ENCODE measurements around the gene LRRC75A.
"Not testable (repeated sequence)": the region's sequence is repeated elsewhere in the genome, so short reads cannot be mapped to it uniquely, and the experiment has no call there.

The LRRC75A gene

DNA sequence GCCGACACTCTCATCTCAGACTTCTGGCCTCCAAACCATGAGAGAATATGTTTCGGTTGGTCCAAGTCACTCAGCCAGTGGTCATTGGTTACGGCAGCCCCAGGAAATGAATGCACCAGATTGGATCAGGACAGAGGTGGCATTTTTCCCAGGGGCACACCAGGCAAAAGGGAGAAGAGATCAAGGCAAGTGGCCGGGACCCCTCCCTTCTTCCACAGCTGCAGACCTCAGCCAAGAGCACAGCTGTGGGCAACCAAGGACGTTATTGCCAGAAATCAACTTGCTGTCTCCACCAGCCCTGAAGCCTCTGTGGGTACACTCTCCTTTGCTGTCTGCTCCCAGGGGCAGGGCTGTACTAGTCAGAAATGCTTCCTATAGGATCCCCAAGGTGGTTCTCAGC lies 20.7 kb downstream of the LRRC75A start:
- DNase-seq (ENCODE audit: low spot score) = no peak

GRCh38 chr17:16470265-16470664 lies 21.7 kb downstream of the LRRC75A start:
- DNase-seq (ENCODE audit: low spot score) = no peak

DNA sequence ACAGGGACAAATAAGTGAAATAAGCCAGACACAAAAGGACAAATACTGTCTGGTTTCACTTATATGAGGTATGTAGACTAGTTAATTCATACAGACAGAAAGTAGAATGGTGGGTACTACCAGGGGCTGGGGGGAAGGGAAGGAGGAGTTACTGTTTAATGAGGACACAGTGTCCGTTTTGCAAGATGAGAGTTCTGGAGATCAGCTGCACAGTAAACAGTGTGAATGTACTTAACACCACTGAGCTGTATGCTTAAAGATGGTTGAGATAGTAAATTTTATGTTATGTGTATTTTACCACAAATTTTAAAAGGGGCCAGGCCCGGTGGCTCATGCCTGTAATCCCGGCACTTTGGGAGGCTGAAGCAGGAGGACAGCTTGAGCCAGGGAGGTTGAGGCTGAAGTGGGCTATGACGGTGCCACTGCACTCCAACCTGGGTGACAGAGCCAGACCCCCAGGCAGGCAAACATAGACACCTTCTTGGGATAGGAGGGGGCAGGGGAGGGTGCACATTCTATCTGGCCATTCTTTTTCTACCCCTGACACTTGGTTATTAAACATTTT lies 23.5 kb downstream of the LRRC75A start:
- no peak for DNase-seq (ENCODE audit: low spot score)

GRCh38 chr17:16467886-16468285 lies 24.1 kb downstream of the LRRC75A start:
- DNase-seq (ENCODE audit: low spot score) = no peak

DNA sequence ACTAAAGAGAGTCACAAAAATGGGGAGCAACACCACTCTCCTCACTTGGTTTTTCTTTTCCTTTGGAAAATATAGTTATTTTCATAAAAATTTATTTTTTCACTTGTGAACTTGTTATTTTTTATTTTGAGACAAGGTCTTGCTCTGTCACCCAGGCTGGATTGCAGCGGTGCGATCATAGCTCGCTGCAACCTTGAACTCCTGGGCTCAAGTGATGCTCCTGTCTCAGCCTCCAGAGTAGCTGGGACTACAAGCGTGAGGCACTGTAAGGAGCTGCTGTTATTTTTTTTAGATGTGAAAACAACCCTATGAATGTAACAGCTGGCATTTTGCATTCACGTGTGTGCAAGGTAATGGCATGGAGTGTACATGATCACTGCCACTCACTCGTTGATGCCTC lies 24.9 kb downstream of the LRRC75A start:
- DNase-seq (ENCODE audit: low spot score) = no peak

- no peak for DNase-seq (ENCODE audit: low spot score)
Observed at GRCh38 chr17:16466407-16466806, 25.6 kb downstream of the LRRC75A start.

GRCh38 chr17:16465861-16466338 lies 26.1 kb downstream of the LRRC75A start:
- no peak for DNase-seq (ENCODE audit: low spot score)

DNA sequence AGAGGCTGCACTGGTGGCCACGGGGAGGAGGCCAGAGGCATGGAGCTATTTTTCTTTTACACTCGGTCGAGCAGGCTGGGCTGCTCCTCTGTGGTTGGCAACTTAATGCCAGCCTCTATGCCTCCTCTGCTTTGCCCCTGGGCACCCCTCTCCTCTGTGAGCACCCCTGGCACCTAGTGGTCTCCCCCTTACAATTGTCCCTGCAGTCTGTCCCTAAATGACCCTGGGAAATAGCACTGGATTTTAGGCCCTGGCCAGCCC lies 27.0 kb downstream of the LRRC75A start:
- no peak for DNase-seq (ENCODE audit: low spot score)

DNA sequence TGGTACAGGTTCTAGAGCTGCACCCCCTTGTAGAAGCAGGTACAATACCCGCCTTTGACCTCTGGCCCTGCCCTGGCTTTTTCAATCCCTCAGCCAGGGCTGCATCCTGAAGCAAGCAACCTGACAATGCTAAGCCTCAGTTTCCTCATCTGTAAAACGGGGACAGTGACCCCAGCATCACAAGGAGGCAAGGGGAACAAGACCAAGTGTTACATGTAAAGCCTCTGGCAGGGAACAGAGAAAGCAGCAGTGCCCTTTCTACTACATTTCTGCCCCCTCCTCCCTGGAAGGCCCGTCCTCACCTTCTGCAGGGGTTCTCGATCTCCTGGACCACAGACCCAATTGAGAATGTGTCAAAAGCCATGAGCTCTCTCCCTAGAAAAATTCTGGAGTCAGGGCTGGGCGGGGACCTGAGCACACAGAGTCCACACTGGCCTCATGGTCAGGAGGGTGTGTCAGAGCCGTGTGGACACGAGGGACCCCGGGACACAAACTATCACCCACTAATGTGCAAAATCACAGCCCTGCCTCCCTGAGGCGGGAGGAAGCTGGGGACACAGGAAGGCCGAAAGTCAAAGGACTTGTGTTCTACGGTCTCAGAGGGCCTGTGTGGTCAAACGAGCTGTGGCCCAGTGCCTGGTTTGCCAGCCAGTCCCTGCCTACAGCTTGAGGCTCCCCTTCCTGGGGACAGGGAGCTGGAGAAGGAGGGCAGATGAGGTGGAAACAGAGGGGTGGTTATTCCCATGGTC lies 27.5 kb downstream of the LRRC75A start:
- DNase-seq (ENCODE audit: low spot score) = no peak

- no peak for DNase-seq (ENCODE audit: low spot score)
Observed at GRCh38 chr17:16463358-16464302, 28.4 kb downstream of the LRRC75A start.

DNA sequence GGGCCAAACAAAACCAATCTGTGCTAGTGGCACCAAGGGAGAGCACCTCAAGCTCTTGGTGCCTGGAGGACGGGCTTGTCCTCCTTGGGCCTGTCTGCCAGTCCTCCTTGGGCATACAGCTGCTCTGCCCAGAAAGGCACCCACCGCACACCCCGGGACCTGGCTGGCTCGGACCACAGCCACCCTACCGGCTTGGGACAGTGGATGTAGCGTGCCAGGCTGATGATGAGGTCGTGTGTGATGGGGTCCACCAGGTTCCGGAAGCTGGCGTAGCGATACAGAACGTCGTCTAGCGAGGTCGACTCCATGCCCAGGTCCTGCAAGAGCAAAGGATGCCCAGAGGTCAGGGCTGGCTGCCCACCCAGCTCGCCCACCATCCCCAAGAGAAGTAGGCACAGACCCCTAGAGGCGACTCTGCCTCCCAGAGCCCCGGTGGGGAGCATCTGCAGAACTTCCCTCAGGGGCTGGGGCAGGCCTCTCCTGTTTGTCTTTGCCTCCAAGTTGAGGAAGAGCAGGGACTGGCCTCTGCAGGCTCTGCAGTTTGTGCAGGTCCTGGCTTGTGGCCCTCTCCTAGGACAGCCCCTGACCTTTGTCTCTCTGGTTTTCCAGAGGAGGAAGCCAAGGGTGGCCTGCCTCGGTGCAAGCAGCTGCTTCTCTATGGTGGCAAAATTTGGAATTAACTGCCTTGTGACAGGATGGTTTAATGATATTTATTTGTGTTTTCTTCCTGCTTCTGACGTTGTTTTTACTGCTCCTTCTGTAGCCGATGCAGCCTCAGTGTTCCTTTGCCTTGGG lies 29.7 kb downstream of the LRRC75A start:
- no peak for DNase-seq (ENCODE audit: low spot score)

GRCh38 chr17:16461606-16461866 lies 30.5 kb downstream of the LRRC75A start:
- DNase-seq (ENCODE audit: low spot score) = no peak

- DNase-seq (ENCODE audit: low spot score) = no peak
Observed at GRCh38 chr17:16460796-16461605, 31.0 kb downstream of the LRRC75A start.

GRCh38 chr17:16459855-16460550 lies 32.0 kb downstream of the LRRC75A start:
- no peak for DNase-seq (ENCODE audit: low spot score)

GRCh38 chr17:16459271-16459670 lies 32.7 kb downstream of the LRRC75A start:
- no peak for DNase-seq (ENCODE audit: low spot score)

DNA sequence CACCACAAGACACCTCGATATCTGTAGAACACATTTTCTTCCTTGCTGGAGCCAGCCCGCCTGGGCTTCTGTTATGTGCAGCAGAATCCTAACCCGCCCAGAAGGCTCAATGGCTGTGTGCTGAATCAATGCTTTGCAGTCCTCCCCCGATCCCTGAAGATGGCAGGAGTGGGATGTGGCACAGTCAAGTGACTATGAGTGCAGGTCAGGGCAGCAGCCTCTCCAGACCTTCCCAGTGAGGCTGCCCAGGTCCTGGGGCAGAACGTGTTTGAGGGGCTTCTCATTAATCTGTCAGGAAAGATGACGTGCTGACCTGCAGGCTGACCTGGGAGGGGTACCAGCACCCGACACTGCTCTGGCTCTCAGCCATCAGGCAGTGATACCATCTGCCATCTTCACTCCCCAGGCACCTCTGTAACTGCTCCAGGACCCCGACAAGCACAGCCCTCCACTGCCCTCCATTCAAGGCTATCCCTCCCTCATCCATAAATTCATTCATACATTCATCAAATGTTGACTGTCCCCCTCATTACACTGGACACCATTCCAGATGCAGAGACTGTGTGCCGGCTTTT lies 35.2 kb downstream of the LRRC75A start:
- no peak for DNase-seq (ENCODE audit: low spot score)

DNA sequence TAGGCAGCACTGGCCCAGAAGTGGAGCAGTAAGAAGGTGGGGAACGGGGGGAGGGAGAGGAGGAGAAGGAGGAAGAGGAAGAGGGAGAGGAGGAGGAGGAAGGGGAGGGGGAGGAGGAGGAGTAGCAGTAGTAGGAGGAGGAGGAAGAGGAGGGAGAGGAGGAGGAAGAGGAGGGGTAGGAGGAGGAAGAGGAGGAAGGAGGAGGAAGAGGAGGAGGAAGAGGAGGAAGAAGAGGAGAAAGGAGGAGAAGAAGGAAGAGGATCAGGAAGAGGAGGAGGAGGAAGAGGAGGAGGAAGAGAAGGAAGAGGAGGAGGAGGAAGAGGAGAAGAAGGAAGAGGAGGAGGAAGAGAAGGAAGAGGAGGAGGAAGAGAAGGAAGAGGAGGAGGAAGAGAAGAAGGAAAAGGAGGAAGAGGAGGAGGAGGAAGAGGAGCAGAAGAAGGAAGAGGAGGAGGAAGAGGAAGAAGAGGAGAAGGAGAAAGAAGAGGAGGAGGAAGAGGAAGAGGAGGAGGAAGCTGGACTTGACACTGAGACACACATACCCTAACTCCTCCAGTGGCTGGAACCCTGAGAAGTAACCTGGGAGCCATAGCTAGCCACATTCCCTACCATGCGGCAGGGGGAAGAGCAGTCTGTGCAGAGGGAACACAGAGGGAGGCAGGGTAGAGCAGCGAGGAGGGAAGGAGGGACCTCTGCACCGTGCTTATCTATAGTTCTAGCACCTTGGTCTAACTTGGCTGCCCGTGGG lies 35.8 kb downstream of the LRRC75A start:
- no peak for DNase-seq (ENCODE audit: low spot score)

- DNase-seq (ENCODE audit: low spot score) = no peak
Observed at GRCh38 chr17:16453493-16453851, 38.5 kb downstream of the LRRC75A start.

DNA sequence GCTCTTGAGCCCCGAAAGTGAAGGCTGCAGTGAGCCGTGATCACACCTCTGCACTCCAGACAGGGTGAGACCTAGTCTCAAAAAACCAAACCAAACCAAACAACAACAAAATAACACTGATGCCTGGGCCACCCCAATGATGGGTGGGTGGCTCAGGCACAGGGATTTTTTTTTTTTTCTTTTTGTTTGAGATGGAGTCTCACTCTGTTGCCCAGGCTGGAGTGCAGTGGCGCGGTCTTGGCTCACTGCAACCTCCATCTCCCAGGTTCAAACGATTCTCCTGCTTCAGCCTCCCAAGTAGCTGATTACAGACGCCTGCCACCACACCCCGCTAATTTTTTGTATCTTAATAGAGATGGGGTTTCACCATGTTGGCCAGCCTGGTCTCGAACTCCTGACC lies 39.7 kb downstream of the LRRC75A start:
- not testable (repeated sequence) for DNase-seq (ENCODE audit: low spot score)

DNA sequence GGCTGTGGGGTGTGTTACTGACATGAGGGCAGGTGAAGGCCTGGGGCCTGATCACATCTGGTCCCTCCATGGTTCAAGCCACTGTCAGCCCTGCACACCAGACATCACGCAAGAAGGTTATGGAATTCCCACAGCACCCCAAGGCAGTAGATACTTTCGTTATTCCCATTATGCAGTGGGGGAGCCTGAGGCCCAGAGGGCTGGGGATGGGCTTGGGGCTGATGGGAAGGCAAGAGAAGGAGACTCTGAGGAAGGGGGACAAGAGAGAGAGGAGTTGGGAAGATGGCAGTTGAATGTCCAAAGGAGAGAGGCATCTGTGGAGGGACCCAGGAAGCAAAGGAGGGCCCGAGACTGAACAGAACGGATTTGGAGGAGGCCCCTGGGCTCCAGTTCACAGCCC lies 42.0 kb downstream of the LRRC75A start:
- no peak for DNase-seq (ENCODE audit: low spot score)

All from pons (tissue), 1 donor.